ENCODE results near the gene P4HB. TPM values are rescaled to one million over a fixed set of nuclear protein-coding genes. Genes with fewer than 3 reads are reported as not detected.

Gene P4HB
- total RNA-seq, 1 donor from 2014 or later, result 792 TPM

DNA sequence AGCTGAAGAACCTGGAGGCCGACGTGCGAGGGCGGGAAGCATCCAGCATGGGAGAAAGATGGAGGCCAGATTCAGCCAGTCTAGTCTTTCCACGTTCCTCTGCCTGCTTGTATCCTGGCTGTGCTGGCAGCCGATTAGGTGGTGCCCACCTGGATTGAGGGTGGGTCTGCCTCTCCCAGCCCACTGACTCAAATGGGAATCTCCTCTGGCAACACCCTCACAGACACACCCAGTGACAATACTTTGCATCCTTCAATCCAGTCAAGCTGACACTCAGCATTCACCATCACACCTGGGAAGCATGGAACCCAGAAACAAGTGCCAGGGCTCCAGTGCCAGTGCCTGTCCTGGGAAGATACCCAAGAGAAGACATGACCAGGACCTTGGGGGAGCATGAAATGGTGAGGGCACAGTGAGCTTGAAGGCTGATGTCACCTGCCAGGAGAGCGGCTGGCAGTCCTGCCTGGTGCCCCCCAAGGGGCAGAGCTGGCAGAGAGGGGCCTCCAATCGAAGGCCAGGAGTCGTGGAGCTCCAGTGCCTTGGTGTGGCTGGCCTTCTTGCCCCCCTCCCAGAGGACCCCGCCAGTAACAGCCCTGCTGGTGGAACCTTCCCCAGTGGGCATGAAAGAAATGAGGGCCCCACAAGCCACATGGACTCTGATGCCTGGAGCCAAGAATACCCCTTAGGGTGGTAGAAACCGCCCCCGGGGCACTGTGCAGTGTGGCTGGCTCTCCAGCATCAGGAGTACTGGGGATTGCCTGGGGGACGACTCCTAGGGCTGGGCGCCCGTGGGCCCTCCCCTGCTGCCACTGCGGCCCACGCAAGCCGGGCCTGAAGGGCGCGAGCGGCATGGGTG lies 41.1 kb upstream of the P4HB start:
- Mint-ChIP-seq H3K4me1 (ENCODE audit: unreplicated experiment) (peaks cover 34% of the 10 kb centered on the region), H3K9me3 (ENCODE audit: unreplicated experiment) (no peaks in the 10 kb centered on the region), H3K4me3 (ENCODE audit: unreplicated experiment) (no peak overlapping the region), H3K27me3 (ENCODE audit: unreplicated experiment) (no peaks in the 10 kb centered on the region), H3K36me3 (ENCODE audit: unreplicated experiment) (peaks cover 10% of the 10 kb centered on the region), H3K27ac (ENCODE audit: unreplicated experiment) (no peak overlapping the region)
- TF ChIP-seq, protein P1, sequence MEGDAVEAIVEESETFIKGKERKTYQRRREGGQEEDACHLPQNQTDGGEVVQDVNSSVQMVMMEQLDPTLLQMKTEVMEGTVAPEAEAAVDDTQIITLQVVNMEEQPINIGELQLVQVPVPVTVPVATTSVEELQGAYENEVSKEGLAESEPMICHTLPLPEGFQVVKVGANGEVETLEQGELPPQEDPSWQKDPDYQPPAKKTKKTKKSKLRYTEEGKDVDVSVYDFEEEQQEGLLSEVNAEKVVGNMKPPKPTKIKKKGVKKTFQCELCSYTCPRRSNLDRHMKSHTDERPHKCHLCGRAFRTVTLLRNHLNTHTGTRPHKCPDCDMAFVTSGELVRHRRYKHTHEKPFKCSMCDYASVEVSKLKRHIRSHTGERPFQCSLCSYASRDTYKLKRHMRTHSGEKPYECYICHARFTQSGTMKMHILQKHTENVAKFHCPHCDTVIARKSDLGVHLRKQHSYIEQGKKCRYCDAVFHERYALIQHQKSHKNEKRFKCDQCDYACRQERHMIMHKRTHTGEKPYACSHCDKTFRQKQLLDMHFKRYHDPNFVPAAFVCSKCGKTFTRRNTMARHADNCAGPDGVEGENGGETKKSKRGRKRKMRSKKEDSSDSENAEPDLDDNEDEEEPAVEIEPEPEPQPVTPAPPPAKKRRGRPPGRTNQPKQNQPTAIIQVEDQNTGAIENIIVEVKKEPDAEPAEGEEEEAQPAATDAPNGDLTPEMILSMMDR (IDR thresholded peaks at IDR 0.05), result no peak
- DNase-seq (ENCODE audit: extremely low spot score, unreplicated experiment), result no peak

DNA sequence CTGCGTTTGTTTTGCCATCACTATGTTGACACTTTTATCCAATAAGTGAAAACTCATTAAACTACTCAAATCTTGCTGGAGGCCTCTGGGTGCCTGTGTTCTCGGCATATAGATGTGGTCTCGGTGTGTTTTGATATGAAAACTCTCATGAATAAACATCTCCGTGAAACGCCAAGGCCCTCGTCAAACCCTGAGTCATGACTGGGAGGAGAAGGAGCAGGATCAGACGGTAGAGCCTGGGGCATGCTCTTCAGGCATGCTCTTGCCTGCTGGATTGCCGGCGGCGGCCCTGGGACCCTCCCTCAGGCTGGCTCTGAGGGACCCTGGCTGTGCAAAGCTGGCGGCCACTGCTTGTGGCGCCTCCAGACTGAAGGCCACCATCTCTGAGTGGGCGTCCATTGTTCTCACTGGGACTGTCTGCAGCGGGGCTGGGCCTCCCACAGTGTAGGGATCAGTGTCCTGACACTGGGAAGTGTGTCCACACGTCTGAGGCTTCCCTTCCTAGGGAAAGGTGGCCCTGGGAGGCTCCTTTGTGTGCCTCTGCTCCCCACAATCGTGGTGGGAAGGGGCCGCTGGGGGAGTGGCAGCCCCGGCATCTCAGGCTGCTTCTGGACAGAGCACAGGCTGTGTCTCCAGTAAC lies 40.0 kb upstream of the P4HB start:
- TF ChIP-seq, protein P1 (IDR thresholded peaks at IDR 0.05), result no peak

DNA sequence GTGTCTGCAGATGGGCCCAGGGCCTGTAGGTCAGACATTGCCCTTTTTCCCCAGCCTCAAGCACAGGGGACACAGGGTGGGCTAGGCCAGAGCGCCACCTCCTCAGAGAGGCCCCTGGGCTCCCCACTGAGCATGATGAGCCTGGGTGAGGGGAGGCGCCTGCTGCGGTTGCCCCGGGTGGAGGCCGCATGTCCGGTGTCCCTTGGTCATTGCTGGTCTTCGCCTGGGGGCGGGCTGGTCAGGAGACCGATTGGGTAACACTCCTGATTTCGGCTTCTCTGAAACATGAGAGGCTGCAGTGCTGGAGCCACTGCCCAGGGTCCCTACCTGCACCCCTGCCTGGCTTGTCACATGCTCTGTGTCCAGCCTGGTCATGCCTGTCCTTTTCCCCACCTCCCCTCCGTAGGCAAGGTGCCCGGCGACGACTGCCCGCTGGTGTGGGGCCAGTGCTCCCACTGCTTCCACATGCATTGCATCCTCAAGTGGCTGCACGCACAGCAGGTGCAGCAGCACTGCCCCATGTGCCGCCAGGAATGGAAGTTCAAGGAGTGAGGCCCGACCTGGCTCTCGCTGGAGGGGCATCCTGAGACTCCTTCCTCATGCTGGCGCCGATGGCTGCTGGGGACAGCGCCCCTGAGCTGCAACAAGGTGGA lies 39.3 kb upstream of the P4HB start:
- Mint-ChIP-seq H3K9me3 (ENCODE audit: unreplicated experiment) (no peaks in the 10 kb centered on the region), H3K4me3 (ENCODE audit: unreplicated experiment) (no peak overlapping the region), H3K27me3 (ENCODE audit: unreplicated experiment) (no peaks in the 10 kb centered on the region), H3K36me3 (ENCODE audit: unreplicated experiment) (peaks cover 10% of the 10 kb centered on the region), H3K4me1 (ENCODE audit: unreplicated experiment) (peaks cover 35% of the 10 kb centered on the region), H3K27ac (ENCODE audit: unreplicated experiment) (peak overlapping the region; percentile 44)
- no peak for DNase-seq (ENCODE audit: extremely low spot score, unreplicated experiment)
- TF ChIP-seq, protein P1 (IDR thresholded peaks at IDR 0.05), result no peak

More for the DNA sequence above, 40.0 kb upstream of the P4HB start:
- no peak for DNase-seq (ENCODE audit: extremely low spot score, unreplicated experiment)
- Mint-ChIP-seq H3K4me1 (ENCODE audit: unreplicated experiment) (peaks cover 35% of the 10 kb centered on the region), H3K27ac (ENCODE audit: unreplicated experiment) (peak overlapping the region; percentile 35), H3K4me3 (ENCODE audit: unreplicated experiment) (no peak overlapping the region), H3K36me3 (ENCODE audit: unreplicated experiment) (peaks cover 10% of the 10 kb centered on the region), H3K9me3 (ENCODE audit: unreplicated experiment) (no peaks in the 10 kb centered on the region), H3K27me3 (ENCODE audit: unreplicated experiment) (no peaks in the 10 kb centered on the region)

DNA sequence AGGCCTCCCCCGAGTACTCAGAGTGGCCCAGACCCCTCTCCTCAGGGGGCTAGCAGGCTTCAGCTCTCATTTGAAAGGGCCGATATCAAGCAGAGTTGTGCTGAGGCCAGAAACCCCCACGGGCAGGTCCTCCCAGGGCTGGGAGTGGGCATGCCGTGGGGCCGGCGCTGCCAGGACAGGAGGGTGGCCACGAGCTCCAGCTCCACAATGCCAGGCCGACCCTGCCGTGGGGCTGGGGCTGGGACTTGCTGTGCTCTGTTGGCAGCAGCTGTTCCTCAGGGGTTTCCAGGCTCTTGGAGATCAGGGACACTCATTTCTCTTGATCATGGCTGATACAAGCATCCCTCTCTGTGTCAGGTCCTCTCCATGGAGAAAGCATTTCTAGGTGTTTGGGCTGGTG lies 38.5 kb upstream of the P4HB start:
- Mint-ChIP-seq H3K36me3 (ENCODE audit: unreplicated experiment) (peaks cover 8% of the 10 kb centered on the region), H3K27ac (ENCODE audit: unreplicated experiment) (peak overlapping the region; percentile 91), H3K4me3 (ENCODE audit: unreplicated experiment) (peak overlapping the region; percentile 4), H3K4me1 (ENCODE audit: unreplicated experiment) (peaks cover 35% of the 10 kb centered on the region), H3K9me3 (ENCODE audit: unreplicated experiment) (no peaks in the 10 kb centered on the region), H3K27me3 (ENCODE audit: unreplicated experiment) (no peaks in the 10 kb centered on the region)
- TF ChIP-seq, protein P1 (IDR thresholded peaks at IDR 0.05), result no peak
- no peak for DNase-seq (ENCODE audit: extremely low spot score, unreplicated experiment)
